ENCODE measurements around the gene SHMT1.

DNA sequence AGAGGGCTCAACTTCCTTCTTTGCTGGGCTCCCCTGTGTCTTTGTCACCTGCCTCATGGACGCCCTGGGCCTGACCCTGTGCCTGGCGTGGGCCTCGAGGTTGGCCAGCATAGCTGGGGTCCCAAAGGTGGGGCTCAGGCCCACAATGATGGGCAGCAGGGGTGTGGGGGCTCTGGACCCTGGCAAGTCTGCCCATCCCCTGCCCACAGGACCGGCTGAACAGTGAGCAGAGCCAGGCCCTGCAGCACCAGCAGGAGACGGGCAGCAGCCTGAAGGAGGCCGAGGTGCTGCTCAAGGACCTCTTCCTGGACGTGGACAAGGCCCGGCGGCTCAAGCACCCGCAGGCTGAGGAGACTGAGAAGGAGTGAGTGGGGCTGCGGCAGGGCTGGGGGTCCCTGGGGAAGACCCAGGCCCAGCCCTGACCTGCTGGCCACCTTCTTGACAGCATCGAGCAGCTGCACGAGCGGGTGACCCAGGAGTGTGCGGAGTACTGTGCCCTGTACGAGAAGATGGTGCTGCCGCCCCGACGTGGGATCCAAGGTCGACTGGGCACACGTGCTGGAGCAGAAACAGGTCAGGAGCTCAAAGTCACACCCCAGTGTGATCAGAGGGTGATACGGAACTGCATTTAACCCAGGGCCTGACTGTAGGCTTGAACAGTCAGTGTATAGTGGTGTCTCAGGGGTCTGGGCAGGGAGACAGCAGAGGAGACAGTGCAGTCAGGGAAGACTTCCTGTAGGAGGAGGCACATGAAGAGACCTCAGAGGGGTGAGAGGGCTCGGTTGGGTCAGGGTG, 18.0 kb upstream of the SHMT1 start:
- TF ChIP-seq, protein P1, sequence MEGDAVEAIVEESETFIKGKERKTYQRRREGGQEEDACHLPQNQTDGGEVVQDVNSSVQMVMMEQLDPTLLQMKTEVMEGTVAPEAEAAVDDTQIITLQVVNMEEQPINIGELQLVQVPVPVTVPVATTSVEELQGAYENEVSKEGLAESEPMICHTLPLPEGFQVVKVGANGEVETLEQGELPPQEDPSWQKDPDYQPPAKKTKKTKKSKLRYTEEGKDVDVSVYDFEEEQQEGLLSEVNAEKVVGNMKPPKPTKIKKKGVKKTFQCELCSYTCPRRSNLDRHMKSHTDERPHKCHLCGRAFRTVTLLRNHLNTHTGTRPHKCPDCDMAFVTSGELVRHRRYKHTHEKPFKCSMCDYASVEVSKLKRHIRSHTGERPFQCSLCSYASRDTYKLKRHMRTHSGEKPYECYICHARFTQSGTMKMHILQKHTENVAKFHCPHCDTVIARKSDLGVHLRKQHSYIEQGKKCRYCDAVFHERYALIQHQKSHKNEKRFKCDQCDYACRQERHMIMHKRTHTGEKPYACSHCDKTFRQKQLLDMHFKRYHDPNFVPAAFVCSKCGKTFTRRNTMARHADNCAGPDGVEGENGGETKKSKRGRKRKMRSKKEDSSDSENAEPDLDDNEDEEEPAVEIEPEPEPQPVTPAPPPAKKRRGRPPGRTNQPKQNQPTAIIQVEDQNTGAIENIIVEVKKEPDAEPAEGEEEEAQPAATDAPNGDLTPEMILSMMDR (conservative IDR thresholded peaks at IDR 0.05; ENCODE audit: low read length) = no peak
- TF ChIP-seq EZH2phosphoT487 (IDR thresholded peaks at IDR 0.05; ENCODE audit: borderline replicate concordance) = no peak
